NCI-H2227 (cell line): ENCODE measurements around the gene TBC1D10A.
"Not testable (repeated sequence)": the region's sequence is repeated elsewhere in the genome, so short reads cannot be mapped to it uniquely, and the experiment has no call there.

Experiments
- DNase-seq: peaks from one replicate; lab custom pipeline; 2025; ENCODE audit not compliant: unreplicated experiment; lab: John Stamatoyannopoulos, UW

TBC1D10A gene

DNA sequence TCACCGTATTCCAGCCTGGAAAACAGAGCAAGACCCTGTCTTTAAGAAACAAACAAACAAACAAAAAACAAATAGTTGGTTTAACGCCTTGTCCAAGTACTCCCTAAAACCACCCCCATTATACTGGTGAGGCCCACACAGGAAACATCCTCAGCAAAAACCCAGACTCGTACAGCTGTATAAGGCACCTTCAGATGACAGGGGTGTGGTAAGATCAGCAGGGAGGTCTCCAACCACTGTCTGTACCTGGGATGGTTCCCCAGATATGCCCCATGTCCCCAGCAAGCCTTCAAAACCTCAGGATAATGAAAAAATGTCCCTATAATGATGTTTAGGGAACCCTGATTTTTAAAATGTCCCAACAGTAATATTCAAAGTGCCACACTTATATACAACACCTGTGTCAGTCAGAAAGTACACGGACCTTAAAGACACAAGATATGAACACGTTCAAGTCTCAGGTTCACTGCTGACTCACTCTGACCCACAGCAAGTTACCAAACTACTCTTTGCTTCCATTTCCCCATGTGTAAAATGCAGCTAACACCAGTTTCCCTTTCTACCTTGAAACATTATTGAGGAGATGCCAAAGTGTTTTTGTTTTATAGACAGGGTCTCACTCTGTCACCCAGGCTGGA lies 20.6 kb upstream of the TBC1D10A start:
- no peak for DNase-seq

- DNase-seq: no peak
Measured at GRCh38 chr22:30344447-30345200, 17.9 kb upstream of the TBC1D10A start.

GRCh38 chr22:30340911-30341685 lies 14.4 kb upstream of the TBC1D10A start:
- DNase-seq: no peak

DNA sequence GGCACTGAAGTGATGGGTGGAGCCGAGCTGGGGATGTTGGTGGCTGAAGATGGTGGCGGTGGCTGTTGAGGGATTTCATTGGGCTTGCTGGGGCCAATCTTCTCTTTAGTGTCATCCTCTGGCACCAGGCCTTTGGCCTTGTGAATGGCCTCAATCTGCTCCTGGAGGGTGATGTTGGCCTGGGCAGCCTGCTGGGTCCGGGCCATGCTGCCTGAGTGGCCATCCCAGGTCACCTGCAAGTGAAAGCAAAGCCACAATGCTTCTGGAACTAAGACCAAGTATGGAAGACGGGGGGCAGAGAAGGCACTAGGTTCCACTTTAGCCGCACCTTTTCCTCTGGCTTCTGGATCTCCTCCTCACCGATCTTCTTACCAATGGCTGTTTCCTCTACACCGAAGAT lies 12.1 kb upstream of the TBC1D10A start:
- DNase-seq: no peak

- not testable (repeated sequence) for DNase-seq
Measured at GRCh38 chr22:30338341-30338740, 11.6 kb upstream of the TBC1D10A start.

DNA sequence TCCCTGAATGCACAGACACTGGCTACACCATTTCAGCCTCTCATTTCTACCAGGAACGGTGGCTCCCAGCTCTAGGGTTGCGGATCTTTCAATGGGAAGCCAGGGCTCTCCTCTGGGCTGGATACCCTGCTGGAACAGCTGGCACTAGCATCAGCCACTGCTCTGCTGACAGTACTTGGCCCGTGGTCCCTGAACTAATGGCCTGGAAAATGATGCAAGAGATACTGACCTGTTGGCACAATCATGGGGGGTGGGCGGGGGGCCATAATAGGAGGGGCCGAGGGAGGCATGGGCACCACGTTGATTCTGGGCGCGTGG lies 10.7 kb upstream of the TBC1D10A start:
- no peak for DNase-seq

DNA sequence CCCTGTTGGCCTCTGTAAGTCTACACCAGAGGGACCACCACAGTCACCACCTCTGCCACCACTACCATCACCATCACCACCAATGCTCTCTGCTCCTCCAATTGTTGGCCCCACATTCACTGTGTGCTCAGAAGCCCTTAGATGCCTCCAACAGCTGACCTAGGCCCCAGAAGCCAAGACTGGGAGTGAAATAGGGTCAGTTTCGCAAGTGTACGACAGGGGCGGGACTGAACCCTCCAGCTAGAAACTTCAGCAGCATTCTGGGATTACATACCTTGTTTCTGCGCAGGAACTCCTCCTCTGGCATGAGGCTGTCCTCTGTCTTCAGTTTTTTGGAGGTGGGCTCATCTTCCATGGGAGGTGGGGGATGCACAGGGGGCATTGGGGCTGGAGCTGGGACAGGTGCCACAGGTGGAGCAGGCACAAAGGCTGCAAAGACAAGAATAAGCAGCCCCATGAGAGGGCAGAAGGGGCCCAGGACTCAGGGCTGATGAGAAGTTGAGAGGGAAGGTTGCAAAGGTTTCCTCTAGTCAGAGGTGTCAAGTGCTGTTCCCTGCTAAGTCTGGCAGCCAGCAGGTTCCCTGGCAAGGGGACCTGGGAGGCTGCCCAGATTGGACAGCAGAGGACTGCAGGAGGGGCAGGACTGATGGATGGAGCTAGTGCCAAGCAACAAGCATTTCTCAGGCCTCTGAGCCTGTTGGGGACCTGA lies 10.2 kb upstream of the TBC1D10A start:
- no peak for DNase-seq

- no peak for DNase-seq
Measured at GRCh38 chr22:30335236-30335635, 8.5 kb upstream of the TBC1D10A start.

- DNase-seq: no peak
Measured at GRCh38 chr22:30334646-30335045, 7.9 kb upstream of the TBC1D10A start.

DNA sequence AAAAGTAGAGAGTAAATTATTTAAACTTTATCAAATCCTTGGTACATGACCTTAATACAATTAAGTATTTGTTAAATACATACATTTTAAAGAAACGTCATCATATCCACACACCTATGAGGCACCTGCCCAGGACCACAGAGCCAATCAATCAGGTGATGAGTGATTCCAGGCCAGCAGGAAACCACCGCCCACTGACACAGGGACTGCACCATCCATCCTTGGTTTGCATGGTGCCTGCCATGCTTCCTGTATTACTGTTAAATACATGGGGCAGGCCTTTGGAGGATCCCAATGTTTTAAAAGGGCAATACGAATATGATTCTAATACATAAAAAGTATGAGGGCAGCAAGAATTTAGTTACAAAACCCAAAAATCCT lies 7.0 kb upstream of the TBC1D10A start:
- DNase-seq: no peak

GRCh38 chr22:30332994-30333706 lies 6.4 kb upstream of the TBC1D10A start:
- no peak for DNase-seq

DNA sequence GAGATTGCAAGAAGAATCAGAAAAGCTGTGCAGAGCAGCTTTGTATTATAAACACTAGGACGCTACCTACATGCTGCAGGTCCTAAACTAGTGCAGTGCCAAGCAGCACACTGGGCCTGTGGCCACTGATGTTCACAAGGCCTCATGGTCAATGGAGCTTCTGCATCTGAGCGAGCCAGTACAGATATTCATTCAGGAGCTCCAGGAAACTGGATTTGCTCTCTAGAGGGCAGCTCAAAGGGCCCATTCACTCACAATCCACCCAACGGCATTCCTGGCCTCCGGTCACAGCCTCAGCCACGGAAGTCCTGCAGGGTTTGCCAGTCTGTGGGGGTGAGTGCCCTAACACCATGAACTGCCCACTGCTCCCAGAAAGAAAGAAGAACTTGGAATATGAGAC lies 5.8 kb upstream of the TBC1D10A start:
- DNase-seq: no peak

GRCh38 chr22:30328466-30329049 lies 1.8 kb upstream of the TBC1D10A start:
- no peak for DNase-seq

DNA sequence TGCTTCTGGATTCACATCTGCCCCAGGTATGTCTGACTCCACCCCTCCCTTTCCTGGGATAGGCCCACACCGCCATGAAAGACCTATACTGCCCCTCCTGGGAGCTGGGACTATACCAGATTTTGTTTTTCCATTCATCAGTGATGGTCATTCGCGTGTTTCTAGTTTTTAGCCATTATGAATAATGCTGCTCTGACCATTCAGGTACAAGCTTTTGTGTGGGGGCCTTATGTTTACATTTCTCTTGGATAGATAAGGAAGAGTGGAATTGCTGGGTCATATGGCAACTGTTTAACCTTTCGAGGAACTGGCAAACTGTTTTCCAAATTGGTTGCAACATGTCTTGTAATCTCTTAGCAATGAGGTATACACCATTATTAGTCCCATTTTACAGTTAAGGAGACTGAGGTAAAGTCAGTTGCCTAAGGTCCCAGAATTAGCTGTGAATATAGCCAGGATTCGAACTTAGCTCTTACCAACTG lies 1.2 kb upstream of the TBC1D10A start:
- no peak for DNase-seq

DNA sequence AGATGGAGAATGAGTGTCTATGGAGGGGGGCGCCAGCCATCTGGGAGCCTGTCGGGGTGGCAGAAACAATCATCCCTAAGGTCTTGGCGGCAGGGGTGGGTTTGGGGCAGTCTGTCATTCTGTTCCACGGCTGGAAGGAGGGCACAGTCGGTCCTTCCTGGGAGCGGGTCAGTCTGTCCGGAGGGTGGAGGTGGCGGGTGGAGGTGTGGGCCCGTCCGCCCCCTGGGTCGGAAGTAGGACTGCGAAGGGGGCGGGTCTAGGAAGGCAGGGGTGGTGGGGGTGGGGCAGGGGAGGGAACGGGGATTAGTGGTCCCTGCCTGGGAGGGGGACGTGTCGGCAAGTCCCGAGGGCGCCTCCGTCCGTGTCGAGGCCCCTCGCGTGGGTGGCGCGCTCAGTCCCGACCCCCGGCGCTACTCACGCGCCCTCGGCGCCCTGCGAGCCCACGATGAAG lies 461 bp downstream of the TBC1D10A start:
- no peak for DNase-seq

DNA sequence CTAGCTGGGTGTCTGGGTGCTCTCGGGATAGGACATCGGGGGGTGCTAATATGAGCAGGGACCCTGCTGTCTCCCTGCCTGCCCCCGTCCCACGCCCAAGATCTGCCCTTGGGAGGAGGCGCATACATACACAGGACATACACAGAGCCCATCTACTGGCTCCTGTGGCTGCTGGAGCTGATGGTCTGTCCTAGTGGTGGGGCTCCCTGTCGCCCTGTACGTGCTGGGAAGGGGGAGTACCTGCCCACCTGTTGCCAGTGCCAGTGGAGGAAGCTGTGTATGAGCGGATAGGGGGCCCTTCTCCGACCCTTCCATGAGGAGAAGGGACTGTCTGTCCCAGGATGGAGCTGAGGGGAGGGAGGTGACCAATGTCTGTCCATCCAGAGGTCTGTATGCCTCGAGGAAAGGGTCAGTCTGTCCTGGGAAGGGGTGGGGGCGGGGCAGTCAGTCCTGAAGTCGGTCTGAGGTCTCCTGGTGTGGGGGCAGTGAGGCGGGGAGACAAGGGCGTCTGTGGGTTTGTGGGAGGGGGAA lies 952 bp downstream of the TBC1D10A start:
- no peak for DNase-seq

- peak; percentile 7 for DNase-seq
Measured at GRCh38 chr22:30325065-30325720, 1.5 kb downstream of the TBC1D10A start.

GRCh38 chr22:30324014-30324730 lies 2.6 kb downstream of the TBC1D10A start:
- no peak for DNase-seq

GRCh38 chr22:30323246-30323645 lies 3.5 kb downstream of the TBC1D10A start:
- no peak for DNase-seq
